GM10266 (cell line): ENCODE data around the gene PSMD7.

ENCODE experiments used
- DNase-seq: peaks from one replicate; pipeline ENCODE4 v3.0.0; 2012; ENCODE audit errors: extremely low spot score
- TF ChIP-seq, protein P1 (sequence below): IDR thresholded peaks from 2 replicates; pipeline ENCODE4 v1.5.1; 2012; ENCODE audit warnings: mild to moderate bottlenecking, low read depth; ENCODE audit not compliant: control insufficient read depth, insufficient read depth; ENCODE audit errors: missing control alignments

The PSMD7 gene

DNA sequence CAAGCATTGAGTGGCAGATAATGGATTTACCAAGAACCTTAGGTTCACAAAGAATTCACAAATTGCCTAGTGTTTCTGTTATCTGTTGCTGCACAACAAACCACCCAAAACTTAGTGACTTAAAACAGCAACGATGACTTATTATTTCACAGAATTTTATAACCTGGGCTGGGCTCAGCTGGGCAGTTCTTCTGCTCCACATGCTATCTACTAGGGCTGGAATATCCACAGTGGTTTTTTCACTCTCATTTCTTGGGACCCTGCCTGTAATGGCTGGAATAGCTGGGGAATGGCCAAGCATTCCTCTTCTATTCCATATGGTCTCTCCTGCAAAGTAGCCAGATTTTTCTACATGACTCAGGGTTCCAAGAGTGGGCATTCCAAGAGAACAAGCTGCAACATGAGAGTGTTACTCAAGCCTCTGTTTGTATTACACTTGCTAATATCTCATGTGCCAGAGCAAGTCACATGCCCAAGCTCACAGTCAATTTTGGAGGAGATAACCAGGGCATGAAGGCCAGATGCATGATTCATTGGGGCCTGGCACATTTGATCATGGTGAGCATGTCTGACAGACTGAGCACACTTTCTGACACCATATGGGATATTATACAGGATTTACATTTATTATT is 4.9 kb upstream of the PSMD7 start:
- TF ChIP-seq, protein P1, sequence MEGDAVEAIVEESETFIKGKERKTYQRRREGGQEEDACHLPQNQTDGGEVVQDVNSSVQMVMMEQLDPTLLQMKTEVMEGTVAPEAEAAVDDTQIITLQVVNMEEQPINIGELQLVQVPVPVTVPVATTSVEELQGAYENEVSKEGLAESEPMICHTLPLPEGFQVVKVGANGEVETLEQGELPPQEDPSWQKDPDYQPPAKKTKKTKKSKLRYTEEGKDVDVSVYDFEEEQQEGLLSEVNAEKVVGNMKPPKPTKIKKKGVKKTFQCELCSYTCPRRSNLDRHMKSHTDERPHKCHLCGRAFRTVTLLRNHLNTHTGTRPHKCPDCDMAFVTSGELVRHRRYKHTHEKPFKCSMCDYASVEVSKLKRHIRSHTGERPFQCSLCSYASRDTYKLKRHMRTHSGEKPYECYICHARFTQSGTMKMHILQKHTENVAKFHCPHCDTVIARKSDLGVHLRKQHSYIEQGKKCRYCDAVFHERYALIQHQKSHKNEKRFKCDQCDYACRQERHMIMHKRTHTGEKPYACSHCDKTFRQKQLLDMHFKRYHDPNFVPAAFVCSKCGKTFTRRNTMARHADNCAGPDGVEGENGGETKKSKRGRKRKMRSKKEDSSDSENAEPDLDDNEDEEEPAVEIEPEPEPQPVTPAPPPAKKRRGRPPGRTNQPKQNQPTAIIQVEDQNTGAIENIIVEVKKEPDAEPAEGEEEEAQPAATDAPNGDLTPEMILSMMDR = no peak
- no peak for DNase-seq

GRCh38 chr16:74296104-74296431 is 546 bp upstream of the PSMD7 start:
- DNase-seq = no peak
- TF ChIP-seq, protein P1 = no peak

DNA sequence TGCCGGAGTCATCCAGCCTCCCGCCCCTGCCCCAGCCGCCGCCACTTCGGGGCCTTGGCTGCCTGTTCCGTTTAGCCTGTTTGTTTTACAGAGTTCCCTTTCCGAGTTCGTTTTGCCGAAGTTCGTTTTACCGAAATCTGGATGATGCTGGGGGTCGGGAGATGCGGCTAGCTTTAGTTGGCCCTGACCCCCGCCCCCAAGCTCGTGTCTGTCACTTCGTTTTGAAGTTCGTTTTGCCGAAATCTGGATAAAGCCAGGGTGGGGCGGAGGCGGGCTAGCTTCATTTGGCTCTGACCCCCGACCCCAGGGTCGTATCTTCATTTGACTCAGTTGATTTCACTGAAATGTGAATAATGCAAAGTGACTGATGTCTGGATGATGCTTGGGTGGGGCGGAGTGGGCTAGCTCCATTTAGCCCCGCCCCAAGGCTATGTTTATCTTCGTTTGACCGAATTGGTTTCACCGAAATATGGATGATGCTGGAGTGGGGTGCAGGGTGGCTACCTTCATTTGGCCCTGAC is 591 bp downstream of the PSMD7 start:
- TF ChIP-seq, protein P1 = no peak
- peak; percentile 35 for DNase-seq

DNA sequence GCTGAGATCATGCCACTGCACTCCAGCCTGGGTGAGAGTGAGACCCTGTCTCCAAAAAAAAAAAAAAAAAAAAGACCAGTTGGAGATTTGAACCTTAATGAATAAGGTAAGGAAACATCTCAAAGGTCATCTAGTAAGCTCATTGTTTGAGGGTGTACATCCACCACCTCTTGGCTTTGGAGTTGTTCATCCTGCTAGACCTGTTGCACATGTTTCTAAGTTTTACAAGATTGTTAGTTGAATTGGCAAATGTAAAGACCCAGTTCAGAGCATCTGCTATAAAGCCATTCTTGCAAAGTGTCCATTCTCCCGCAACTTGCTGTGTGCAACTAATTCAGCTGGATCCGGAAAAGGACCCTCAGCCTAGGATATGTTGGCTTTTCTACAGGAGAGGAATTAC is 1.5 kb downstream of the PSMD7 start:
- no peak for DNase-seq
- TF ChIP-seq, protein P1 = no peak

GRCh38 chr16:74302341-74302740 is 5.7 kb downstream of the PSMD7 start:
- DNase-seq = no peak
- TF ChIP-seq, protein P1 = no peak

- TF ChIP-seq, protein P1 = peak; percentile 34
- DNase-seq = no peak
Observed at GRCh38 chr16:74304164-74304834, 7.7 kb downstream of the PSMD7 start.

DNA sequence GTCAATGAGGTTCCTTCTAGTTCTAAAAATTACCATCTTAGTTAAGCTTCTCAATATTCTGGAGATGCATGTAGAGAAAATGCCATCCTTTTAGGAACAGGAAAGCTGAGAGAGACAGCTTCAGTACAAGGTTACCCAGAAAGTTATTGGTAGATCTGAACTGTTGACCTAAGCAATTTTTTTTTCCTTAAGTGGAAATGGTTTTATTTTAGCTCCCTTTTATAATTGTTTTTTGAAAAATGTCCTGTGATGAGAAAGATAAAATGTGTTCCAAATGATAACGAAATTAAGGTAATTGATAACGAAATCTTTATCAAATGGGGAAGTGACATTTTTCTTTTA is 8.2 kb downstream of the PSMD7 start:
- DNase-seq = no peak
- TF ChIP-seq, protein P1 = no peak
